IMR-90 (cell line): ENCODE results near the gene SLC27A2. TPM values are rescaled to one million over a fixed set of nuclear protein-coding genes. Genes with fewer than 3 reads are reported as not detected.

Experiments used
- ATAC-seq: fragments of 200-7000 bp; cut with Tn5 transposase; 2 replicates; pipeline ENCODE4 v1.9.1; 2020; ENCODE audit warnings: low read depth, mild to moderate bottlenecking, moderate library complexity
- BruUV-seq: library from RNA; stranded (reverse); fragments of 400-500 nt; replicated peaks from 2 replicates; lab custom pipeline; 2021; lab: Mats Ljungman, UMichigan
- CTCF ChIA-PET: fragments of 300-600 bp; formaldehyde crosslinking; extraction: SDS; loops from one replicate; lab custom pipeline; 2021; ENCODE audit warnings: antibody characterized with exemption; lab: Yijun Ruan, JAX
- POLR2A ChIA-PET: fragments of 300-600 bp; sonication (Branson Sonifier 250); formaldehyde crosslinking; loops from one replicate; lab custom pipeline; 2022; ENCODE audit warnings: antibody characterized with exemption; ENCODE audit not compliant: unreplicated experiment; lab: Charles Lee
- DNase-seq: peaks from one replicate; pipeline ENCODE4 v3.0.0; 2013
- H2AFZ ChIP-seq: replicated peaks from 2 replicates; pipeline ENCODE3; 2013; ENCODE audit warnings: low read length, mild to moderate bottlenecking; ENCODE audit not compliant: poor library complexity
- H2AK5ac ChIP-seq: 2 replicates; pipeline ENCODE4 v1.6.1; 2013; ENCODE audit warnings: low read depth, low read length, inconsistent platforms
- H2AK9ac ChIP-seq: replicated peaks from 2 replicates; pipeline ENCODE3; 2013; ENCODE audit warnings: mild to moderate bottlenecking, low read depth, low read length, moderate library complexity; ENCODE audit not compliant: poor library complexity
- H2BK120ac ChIP-seq: 2 replicates; pipeline ENCODE4 v1.6.1; 2013; ENCODE audit warnings: low read depth, low read length, inconsistent platforms
- H2BK15ac ChIP-seq: 3 replicates; pipeline ENCODE4 v1.6.1; 2013; ENCODE audit warnings: low read depth, low read length, inconsistent platforms
- H2BK20ac ChIP-seq: 2 replicates; pipeline ENCODE4 v1.6.1; 2013; ENCODE audit warnings: low read depth, mild to moderate bottlenecking, inconsistent platforms, low read length, moderate library complexity
- H2BK5ac ChIP-seq: 2 replicates; pipeline ENCODE4 v1.6.1; 2013; ENCODE audit warnings: mild to moderate bottlenecking, low read depth, low read length, inconsistent platforms; ENCODE audit not compliant: poor library complexity, severe bottlenecking
- H3K14ac ChIP-seq: replicated peaks from 2 replicates; pipeline ENCODE4 v1.6.1; 2013; ENCODE audit warnings: low read depth, low read length, inconsistent platforms
- H3K18ac ChIP-seq: 2 replicates; pipeline ENCODE4 v1.6.1; 2013; ENCODE audit warnings: low read depth, low read length, control low read depth
- H3K23ac ChIP-seq: 2 replicates; pipeline ENCODE4 v1.6.1; 2013; ENCODE audit warnings: low read depth, low read length, inconsistent platforms
- H3K27ac ChIP-seq: 2 replicates; pipeline ENCODE4 v1.5.1; 2013; ENCODE audit warnings: mild to moderate bottlenecking, control low read depth, low read length; ENCODE audit not compliant: insufficient read depth
- H3K27me3 ChIP-seq: 2 replicates; pipeline ENCODE4 v1.6.1; 2013; ENCODE audit warnings: low read length; ENCODE audit not compliant: control insufficient read depth, insufficient read depth
- H3K36me3 ChIP-seq: 2 replicates; pipeline ENCODE4 v1.6.1; 2013; ENCODE audit warnings: low read length, mixed read lengths; ENCODE audit not compliant: control insufficient read depth, insufficient read depth
- H3K4ac ChIP-seq: 2 replicates; pipeline ENCODE4 v1.6.1; 2013; ENCODE audit warnings: low read depth, low read length, inconsistent platforms
- H3K4me1 ChIP-seq: 2 replicates; pipeline ENCODE4 v1.6.1; 2013; ENCODE audit warnings: low read length, mixed read lengths; ENCODE audit not compliant: control insufficient read depth, insufficient read depth
- H3K4me2 ChIP-seq: 2 replicates; pipeline ENCODE4 v1.6.1; 2013; ENCODE audit warnings: low read depth, mild to moderate bottlenecking, control low read depth, low read length, moderate library complexity
- H3K4me3 ChIP-seq: 2 replicates; pipeline ENCODE4 v1.5.1; 2013; ENCODE audit warnings: low read depth, mild to moderate bottlenecking, control low read depth, low read length, moderate library complexity; ENCODE audit not compliant: insufficient read depth
- H3K56ac ChIP-seq: 2 replicates; pipeline ENCODE4 v1.6.1; 2013; ENCODE audit warnings: low read length, inconsistent platforms; ENCODE audit not compliant: insufficient read depth; ENCODE audit errors: extremely low read depth
- H3K79me1 ChIP-seq, 2 experiments: 2 replicates each; pipeline ENCODE4 v1.6.1; 2013; ENCODE audit warnings: low read length in 2 of 2, inconsistent platforms in 1 of 2, low read depth in 1 of 2
- H3K9ac ChIP-seq: 2 replicates; pipeline ENCODE4 v1.6.1; 2013; ENCODE audit warnings: low read depth, low read length, control low read depth
- H3K9me1 ChIP-seq: 2 replicates; pipeline ENCODE4 v1.6.1; 2013; ENCODE audit warnings: low read length, inconsistent platforms; ENCODE audit not compliant: insufficient read depth
- H3K9me3 ChIP-seq: 2 replicates; pipeline ENCODE4 v1.6.1; 2013; ENCODE audit warnings: low read length; ENCODE audit not compliant: control insufficient read depth, insufficient read depth
- H4K20me1 ChIP-seq: 2 replicates; pipeline ENCODE4 v1.6.1; 2013; ENCODE audit warnings: low read length, inconsistent platforms; ENCODE audit not compliant: insufficient read depth
- H4K5ac ChIP-seq: 2 replicates; pipeline ENCODE4 v1.6.1; 2013; ENCODE audit warnings: mild to moderate bottlenecking, low read depth, low read length, control low read depth
- H4K8ac ChIP-seq, 2 experiments: 2 replicates each; pipeline ENCODE4 v1.6.1; 2013; ENCODE audit warnings: low read depth in 2 of 2, low read length in 2 of 2, control low read depth in 1 of 2, inconsistent platforms in 1 of 2
- H4K91ac ChIP-seq: 2 replicates; pipeline ENCODE4 v1.6.1; 2013; ENCODE audit warnings: low read depth, low read length, inconsistent platforms; ENCODE audit not compliant: insufficient read depth
- CEBPB ChIP-seq: IDR thresholded peaks from 2 replicates; pipeline ENCODE4 v1.6.1; 2012; ENCODE audit warnings: low read depth, low read length, improper control_type of control experiment
- FOS ChIP-seq: fragments of 150-350 bp; IDR thresholded peaks from 2 replicates; pipeline ENCODE4 v1.6.1; 2016; ENCODE audit warnings: low read depth, low read length
- MAZ ChIP-seq: IDR thresholded peaks from 2 replicates; pipeline ENCODE4 v1.6.1; 2012; ENCODE audit warnings: low read depth, mild to moderate bottlenecking, low read length, improper control_type of control experiment, moderate library complexity, borderline replicate concordance
- RCOR1 ChIP-seq: IDR thresholded peaks from 2 replicates; pipeline ENCODE4 v1.6.1; 2012; ENCODE audit warnings: mild to moderate bottlenecking, low read length, improper control_type of control experiment; ENCODE audit not compliant: insufficient replicate concordance
- WGBS, 2 experiments: methylation state at CpG; one replicate each; pipeline versions ENCODE4 v1.1.5 to v1.1.7; 2013; ENCODE audit warnings: missing lambda C conversion rate in 2 of 2; ENCODE audit not compliant: insufficient read length in 1 of 2; ENCODE audit errors: extremely low coverage in 2 of 2; 5-methylcytosine and 5-hydroxymethylcytosine counted together
- dilution Hi-C: fragments of 300-500 bp; cut with HindIII; formaldehyde crosslinking; loops from one replicate; pipeline ENCODE4 v1.14.3; 2018; ENCODE audit warnings: low sequenced_read_pairs; ENCODE audit not compliant: unreplicated experiment
- in situ Hi-C: fragments of 300-500 bp; cut with MboI; formaldehyde crosslinking; loops from 3 replicates; pipeline ENCODE4 v1.14.3; 2019; ENCODE audit warnings: low sequenced_read_pairs, inconsistent platforms, mixed read lengths
- intact Hi-C: fragments of 100-400 bp; cut with micrococcal nuclease; formaldehyde crosslinking; loops from 2 replicates; pipeline ENCODE4 v1.10.0; 2022
- polyA plus RNA-seq, 3 experiments: library from polyadenylated mRNA; depleted of rRNA; stranded (reverse); fragments of >200 nt; gene quantifications; 2 replicates each; pipeline ENCODE4 v1.2.3, GENCODE V29; 2012; ENCODE audit warnings: low replicate concordance in 1 of 3
- total RNA-seq: library from RNA; depleted of rRNA; stranded (reverse); fragments of >200 nt; gene quantifications from 2 replicates; pipeline ENCODE4 v1.2.3, GENCODE V29; 2012
- TF ChIP-seq, protein P1 (sequence below): fragments of 150-350 bp; IDR thresholded peaks from 2 replicates; pipeline ENCODE4 v1.6.1; 2016; ENCODE audit warnings: low read depth, mild to moderate bottlenecking, low read length, moderate library complexity, borderline replicate concordance

Gene SLC27A2
- total and polyA plus RNA-seq, 2 of the 4 experiments (the other 2 are of a cell fraction) = under 0.01 TPM; not detected in 1

DNA sequence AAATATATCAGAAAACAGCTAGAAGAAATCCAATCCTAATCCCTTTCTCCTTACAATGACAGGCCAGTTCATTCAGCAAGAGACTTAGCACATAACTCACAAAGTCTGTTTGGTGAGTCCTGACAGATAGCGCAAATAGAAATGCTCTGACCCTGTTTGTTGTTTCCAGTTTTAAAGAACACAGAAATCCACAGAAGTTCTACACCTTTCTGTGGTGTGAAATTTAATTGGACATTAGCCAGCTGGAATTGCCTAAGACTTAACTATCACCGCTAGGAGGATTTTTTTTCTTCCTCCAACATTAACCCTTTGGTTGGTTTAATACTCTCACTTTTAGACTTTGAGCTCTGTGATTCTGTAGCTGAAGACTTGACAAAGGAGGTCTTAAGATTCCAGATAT, 52.8 kb downstream of the SLC27A2 start:
- Histone ChIP-seq H3K4me3 (no peak overlapping the region), H2AK9ac (no peak overlapping the region), H4K8ac (no peak overlapping the region), H2AFZ (no peak overlapping the region), H3K4me2 (no peak overlapping the region), H3K56ac (no peak overlapping the region), H4K5ac (no peak overlapping the region), H3K9me1 (no peaks in the 10 kb centered on the region), H3K9ac (no peak overlapping the region), H3K27me3 (no peaks in the 10 kb centered on the region), H3K4ac (no peak overlapping the region), H3K36me3 (no peaks in the 10 kb centered on the region), H3K14ac (no peak overlapping the region), H2AK5ac (no peak overlapping the region), H3K23ac (no peak overlapping the region), H4K91ac (no peak overlapping the region), H2BK15ac (no peak overlapping the region), H3K9me3 (no peaks in the 10 kb centered on the region), H3K79me1 (no peaks in the 10 kb centered on the region), H3K18ac (no peak overlapping the region), H4K20me1 (no peaks in the 10 kb centered on the region), H2BK120ac (no peak overlapping the region), H2BK5ac (no peak overlapping the region), H3K27ac (no peak overlapping the region), H2BK20ac (no peak overlapping the region), H3K4me1 (no peaks in the 10 kb centered on the region)
- in situ Hi-C loops (no loop called here), dilution Hi-C loops (no loop called here), intact Hi-C loops (loop anchor here (1.0 kb wide), 1 partner anchor 44 kb away; no protein-coding TSS in a partner anchor)
- DNase-seq (no peak), ATAC-seq (no peak)
- BruUV-seq = no TSS peak
- no CpG with 5 or more reads among the region's 2 CpGs for WGBS, 2 experiments
- POLR2A ChIA-PET = no interaction called here
- CTCF ChIA-PET = interaction anchor here (0.8 kb wide), 1 partner anchor 16 kb away, joined by 3 read pairs; no protein-coding TSS in a partner anchor
- TF ChIP-seq CEBPB (no peak), FOS (no peak), MAZ (no peak), RCOR1 (no peak)
- TF ChIP-seq, protein P1, sequence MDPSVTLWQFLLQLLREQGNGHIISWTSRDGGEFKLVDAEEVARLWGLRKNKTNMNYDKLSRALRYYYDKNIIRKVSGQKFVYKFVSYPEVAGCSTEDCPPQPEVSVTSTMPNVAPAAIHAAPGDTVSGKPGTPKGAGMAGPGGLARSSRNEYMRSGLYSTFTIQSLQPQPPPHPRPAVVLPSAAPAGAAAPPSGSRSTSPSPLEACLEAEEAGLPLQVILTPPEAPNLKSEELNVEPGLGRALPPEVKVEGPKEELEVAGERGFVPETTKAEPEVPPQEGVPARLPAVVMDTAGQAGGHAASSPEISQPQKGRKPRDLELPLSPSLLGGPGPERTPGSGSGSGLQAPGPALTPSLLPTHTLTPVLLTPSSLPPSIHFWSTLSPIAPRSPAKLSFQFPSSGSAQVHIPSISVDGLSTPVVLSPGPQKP = no peak
